Measurements from ENCODE around the gene PRKN.

- TF ChIP-seq CTCF (conservative IDR thresholded peaks at IDR 0.05; ENCODE audit: low read depth, low read length) (no peak), EZH2 (IDR thresholded peaks at IDR 0.05; ENCODE audit: borderline replicate concordance, low read depth, low read length, poor library complexity, severe bottlenecking) (no peak)
Observed at GRCh38 chr6:161445021-161445799, 1282.4 kb downstream of the PRKN start.

Measured in A673 (cell line).